ENCODE measurements around the gene HOXB5. TPM values are rescaled to one million over a fixed set of nuclear protein-coding genes. Genes with fewer than 3 reads are reported as not detected.

The HOXB5 gene
- polyA plus RNA-seq, 4 donors = 5.8 to 9.8 TPM; not detected in 2

- Histone ChIP-seq H3K27ac (ENCODE audit: low read depth in 1 of 3, low read length in 2 of 3) (no peak overlapping the region), H3K4me1 (ENCODE audit: control insufficient read depth in 3 of 3, insufficient read depth in 2 of 3, low read depth in 1 of 3, low read length in 2 of 3) (peaks cover 0 to 9% (median 2%) of the 10 kb centered on the region in 3 donors)
- peak in 1 of 2 donors; percentile 19 for DNase-seq
Observed at GRCh38 chr17:48639136-48639535, 45.6 kb upstream of the HOXB5 start.

GRCh38 chr17:48637323-48638260 is 44.0 kb upstream of the HOXB5 start:
- FAIRE-seq = no peak
- H3K4me3 ChIP-seq (ENCODE audit: low read depth in 1 of 3, low read length in 3 of 3) = no peak overlapping the region
- peaks cover 5 to 99% (median 70%) of the 10 kb centered on the region in 3 donors for H3K27me3 ChIP-seq (ENCODE audit: control insufficient read depth in 3 of 3, insufficient read depth in 3 of 3, low read length in 3 of 3)
- peak in 1 of 2 donors; percentile 12 for DNase-seq
- no peaks in the 10 kb centered on the region for H3K36me3 ChIP-seq (ENCODE audit: control insufficient read depth in 3 of 3, insufficient read depth in 2 of 3, low read depth in 1 of 3, low read length in 3 of 3)
- WGBS, 3 donors = 19 to 39% (median 36%) methylated on average over 18 of the region's 18 CpGs
- H3K4me1 ChIP-seq (ENCODE audit: control insufficient read depth in 3 of 3, insufficient read depth in 2 of 3, low read depth in 1 of 3, low read length in 2 of 3) = peaks cover 0 to 14% (median 2%) of the 10 kb centered on the region in 3 donors
- H3K27ac ChIP-seq (ENCODE audit: low read depth in 1 of 3, low read length in 2 of 3) = no peak overlapping the region
- no peaks in the 10 kb centered on the region for H3K9me3 ChIP-seq (ENCODE audit: control insufficient read depth in 2 of 2, insufficient read depth in 1 of 2, low read depth in 1 of 2, low read length in 1 of 2)

More at GRCh38 chr17:48639136-48639535, 45.6 kb upstream of the HOXB5 start:
- WGBS, 3 donors = 26 to 41% (median 35%) methylated on average over 5 of the region's 5 CpGs
- Histone ChIP-seq H3K9me3 (ENCODE audit: control insufficient read depth in 2 of 2, insufficient read depth in 1 of 2, low read depth in 1 of 2, low read length in 1 of 2) (no peaks in the 10 kb centered on the region), H3K27me3 (ENCODE audit: control insufficient read depth in 3 of 3, insufficient read depth in 3 of 3, low read length in 3 of 3) (peaks cover 13 to 99% (median 74%) of the 10 kb centered on the region in 3 donors), H3K36me3 (ENCODE audit: control insufficient read depth in 3 of 3, insufficient read depth in 2 of 3, low read depth in 1 of 3, low read length in 3 of 3) (no peaks in the 10 kb centered on the region), H3K4me3 (ENCODE audit: low read depth in 1 of 3, low read length in 3 of 3) (no peak overlapping the region)
- FAIRE-seq = no peak

GRCh38 chr17:48636177-48637018 is 42.8 kb upstream of the HOXB5 start:
- Histone ChIP-seq H3K4me3 (ENCODE audit: low read depth in 1 of 3, low read length in 3 of 3) (no peak overlapping the region), H3K27ac (ENCODE audit: low read depth in 1 of 3, low read length in 2 of 3) (no peak overlapping the region), H3K27me3 (ENCODE audit: control insufficient read depth in 3 of 3, insufficient read depth in 3 of 3, low read length in 3 of 3) (peaks cover 5 to 99% (median 70%) of the 10 kb centered on the region in 3 donors), H3K9me3 (ENCODE audit: control insufficient read depth in 2 of 2, insufficient read depth in 1 of 2, low read depth in 1 of 2, low read length in 1 of 2) (no peaks in the 10 kb centered on the region), H3K4me1 (ENCODE audit: control insufficient read depth in 3 of 3, insufficient read depth in 2 of 3, low read depth in 1 of 3, low read length in 2 of 3) (peaks cover 0 to 14% (median 2%) of the 10 kb centered on the region in 3 donors), H3K36me3 (ENCODE audit: control insufficient read depth in 3 of 3, insufficient read depth in 2 of 3, low read depth in 1 of 3, low read length in 3 of 3) (no peaks in the 10 kb centered on the region)
- FAIRE-seq (no peak), DNase-seq (peak; percentile 29 to 84)
- WGBS, 3 donors = 4 to 10% (median 5%) methylated on average over 38 to 39 of the region's 39 CpGs

DNA sequence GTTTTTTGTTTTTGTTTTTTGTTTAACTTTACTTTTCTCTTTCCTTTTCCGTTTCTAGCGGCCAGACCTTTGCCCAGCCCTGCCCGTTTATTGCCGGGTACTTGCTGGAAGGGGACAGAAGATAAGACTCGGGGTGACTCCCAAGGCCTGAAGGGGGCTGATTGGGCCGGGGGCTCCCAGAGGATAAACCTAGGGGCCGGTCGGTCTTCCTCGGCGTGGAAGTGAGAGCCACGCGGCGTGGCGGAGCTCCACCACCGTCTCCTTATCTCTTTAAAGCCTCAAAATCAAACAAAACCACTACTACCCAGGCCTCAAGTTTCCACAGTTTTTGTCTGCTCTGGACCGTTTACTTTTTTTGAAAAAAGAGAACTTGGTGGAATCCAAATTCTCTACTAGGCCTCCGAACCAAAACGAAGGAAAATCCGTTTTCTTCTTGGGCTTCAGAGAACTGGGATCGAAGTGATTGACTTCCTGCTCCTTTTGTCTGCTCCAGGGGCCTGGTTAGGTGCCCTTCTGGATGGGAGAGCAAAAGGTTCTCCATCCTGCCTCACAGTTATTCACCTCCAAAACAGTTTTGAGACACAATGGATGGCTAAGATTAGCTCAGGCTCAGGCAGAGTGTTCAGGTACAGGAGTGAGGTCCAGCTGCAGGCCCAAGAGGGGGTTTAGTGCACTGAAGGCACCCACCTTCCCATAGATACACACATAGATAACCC is 41.1 kb upstream of the HOXB5 start:
- Histone ChIP-seq H3K4me1 (ENCODE audit: control insufficient read depth in 3 of 3, insufficient read depth in 2 of 3, low read depth in 1 of 3, low read length in 2 of 3) (peaks cover 0 to 24% (median 2%) of the 10 kb centered on the region in 3 donors), H3K9me3 (ENCODE audit: control insufficient read depth in 2 of 2, insufficient read depth in 1 of 2, low read depth in 1 of 2, low read length in 1 of 2) (no peaks in the 10 kb centered on the region), H3K27ac (ENCODE audit: low read depth in 1 of 3, low read length in 2 of 3) (no peak overlapping the region), H3K36me3 (ENCODE audit: control insufficient read depth in 3 of 3, insufficient read depth in 2 of 3, low read depth in 1 of 3, low read length in 3 of 3) (no peaks in the 10 kb centered on the region), H3K4me3 (ENCODE audit: low read depth in 1 of 3, low read length in 3 of 3) (no peak overlapping the region), H3K27me3 (ENCODE audit: control insufficient read depth in 3 of 3, insufficient read depth in 3 of 3, low read length in 3 of 3) (peaks cover 0 to 100% (median 68%) of the 10 kb centered on the region in 3 donors)
- FAIRE-seq = no peak
- 17 to 30% (median 30%) methylated on average over 20 of the region's 20 CpGs for WGBS, 3 donors
- peak; percentile 35 to 70 for DNase-seq

DNA sequence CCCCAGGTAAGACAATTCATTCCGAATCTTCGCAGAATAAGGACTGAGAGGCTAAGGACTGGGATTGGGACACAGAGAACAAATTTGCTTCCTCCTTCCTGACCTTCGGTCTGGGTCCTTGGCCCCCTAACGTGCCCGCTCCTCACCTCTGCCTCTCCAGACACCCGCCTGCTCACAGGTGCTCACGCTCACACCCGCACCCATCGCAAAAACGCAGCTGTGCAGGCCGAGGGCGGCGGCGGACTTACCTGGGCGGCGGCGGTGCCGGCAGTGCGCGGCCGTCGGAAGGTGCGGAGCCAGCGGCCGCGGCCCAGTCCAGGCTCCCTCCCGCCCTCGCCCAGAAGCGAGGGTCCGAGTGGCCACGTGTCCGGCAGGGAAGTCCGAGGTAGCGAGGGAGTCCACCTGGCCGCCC is 39.7 kb upstream of the HOXB5 start:
- DNase-seq (no peak), FAIRE-seq (no peak)
- H3K36me3 ChIP-seq (ENCODE audit: control insufficient read depth in 3 of 3, insufficient read depth in 2 of 3, low read depth in 1 of 3, low read length in 3 of 3) = no peaks in the 10 kb centered on the region
- H3K27ac ChIP-seq (ENCODE audit: low read depth in 1 of 3, low read length in 2 of 3) = no peak overlapping the region
- peaks cover 0 to 24% (median 2%) of the 10 kb centered on the region in 3 donors for H3K4me1 ChIP-seq (ENCODE audit: control insufficient read depth in 3 of 3, insufficient read depth in 2 of 3, low read depth in 1 of 3, low read length in 2 of 3)
- H3K4me3 ChIP-seq (ENCODE audit: low read depth in 1 of 3, low read length in 3 of 3) = peak overlapping the region in 2 of 3 donors; percentile 6 to 12
- H3K27me3 ChIP-seq (ENCODE audit: control insufficient read depth in 3 of 3, insufficient read depth in 3 of 3, low read length in 3 of 3) = peaks cover 5 to 100% (median 73%) of the 10 kb centered on the region in 3 donors
- WGBS, 3 donors = 11 to 27% (median 22%) methylated on average over 34 to 35 of the region's 35 CpGs
- no peaks in the 10 kb centered on the region for H3K9me3 ChIP-seq (ENCODE audit: control insufficient read depth in 2 of 2, insufficient read depth in 1 of 2, low read depth in 1 of 2, low read length in 1 of 2)

GRCh38 chr17:48632579-48633265 is 39.1 kb upstream of the HOXB5 start:
- 14 to 37% (median 32%) methylated on average over 7 of the region's 7 CpGs for WGBS, 3 donors
- H3K36me3 ChIP-seq (ENCODE audit: control insufficient read depth in 3 of 3, insufficient read depth in 2 of 3, low read depth in 1 of 3, low read length in 3 of 3) = no peaks in the 10 kb centered on the region
- no peak overlapping the region for H3K27ac ChIP-seq (ENCODE audit: low read depth in 1 of 3, low read length in 2 of 3)
- H3K27me3 ChIP-seq (ENCODE audit: control insufficient read depth in 3 of 3, insufficient read depth in 3 of 3, low read length in 3 of 3) = peaks cover 5 to 100% (median 76%) of the 10 kb centered on the region in 3 donors
- DNase-seq (no peak), FAIRE-seq (no peak)
- H3K4me1 ChIP-seq (ENCODE audit: control insufficient read depth in 3 of 3, insufficient read depth in 2 of 3, low read depth in 1 of 3, low read length in 2 of 3) = peaks cover 0 to 24% (median 2%) of the 10 kb centered on the region in 3 donors
- H3K9me3 ChIP-seq (ENCODE audit: control insufficient read depth in 2 of 2, insufficient read depth in 1 of 2, low read depth in 1 of 2, low read length in 1 of 2) = no peaks in the 10 kb centered on the region
- H3K4me3 ChIP-seq (ENCODE audit: low read depth in 1 of 3, low read length in 3 of 3) = peak overlapping the region in 1 of 3 donors; percentile 12

GRCh38 chr17:48631693-48632578 is 38.4 kb upstream of the HOXB5 start:
- Histone ChIP-seq H3K4me3 (ENCODE audit: low read depth in 1 of 3, low read length in 3 of 3) (no peak overlapping the region), H3K36me3 (ENCODE audit: control insufficient read depth in 3 of 3, insufficient read depth in 2 of 3, low read depth in 1 of 3, low read length in 3 of 3) (no peaks in the 10 kb centered on the region), H3K27ac (ENCODE audit: low read depth in 1 of 3, low read length in 2 of 3) (no peak overlapping the region), H3K9me3 (ENCODE audit: control insufficient read depth in 2 of 2, insufficient read depth in 1 of 2, low read depth in 1 of 2, low read length in 1 of 2) (no peaks in the 10 kb centered on the region), H3K4me1 (ENCODE audit: control insufficient read depth in 3 of 3, insufficient read depth in 2 of 3, low read depth in 1 of 3, low read length in 2 of 3) (peaks cover 0 to 25% (median 2%) of the 10 kb centered on the region in 3 donors), H3K27me3 (ENCODE audit: control insufficient read depth in 3 of 3, insufficient read depth in 3 of 3, low read length in 3 of 3) (peaks cover 9 to 100% (median 76%) of the 10 kb centered on the region in 3 donors)
- DNase-seq (no peak), FAIRE-seq (no peak)
- WGBS, 3 donors = 7 to 26% (median 22%) methylated on average over 7 of the region's 7 CpGs

All from small intestine (tissue), 7 donors.